H1 (cell line): ENCODE measurements around the gene NAV2. TPM values are rescaled to one million over a fixed set of nuclear protein-coding genes. Genes with fewer than 3 reads are reported as not detected.
A peak's percentile ranks its signal among the peaks of the same experiment; 100 is the strongest.

Experiments
- CTCF ChIA-PET: fragments of 300-600 bp; sonication (Branson Sonifier 250); formaldehyde crosslinking; loops from one replicate; lab custom pipeline; 2021; ENCODE audit not compliant: partially characterized antibody; lab: Charles Lee
- POLR2A ChIA-PET: fragments of 300-600 bp; sonication (Branson Sonifier 250); formaldehyde crosslinking; loops from one replicate; lab custom pipeline; 2021; ENCODE audit warnings: inconsistent platforms; ENCODE audit not compliant: partially characterized antibody; lab: Charles Lee
- DNase-seq, 2 experiments: peaks; one replicate each; pipeline versions ENCODE4 v3.0.0 to v3.0.0-alpha.2; 2010 to 2022; ENCODE audit warnings: low spot score in 2 of 2, low read depth in 1 of 2, mixed read lengths in 1 of 2
- FAIRE-seq: peaks from 2 replicates; lab custom pipeline; 2011; peaks lifted over from hg19 to GRCh38; lab: Jason Lieb, UNC
- H2AFZ ChIP-seq: 2 replicates; pipeline ENCODE4 v1.8.1; 2012; ENCODE audit warnings: low read length, inconsistent platforms
- H2AK5ac ChIP-seq: 2 replicates; pipeline ENCODE4 v1.6.1; 2013; ENCODE audit warnings: low read depth, low read length
- H2BK120ac ChIP-seq: replicated peaks from 2 replicates; pipeline ENCODE3; 2013; ENCODE audit warnings: low read depth, low read length, inconsistent platforms
- H2BK12ac ChIP-seq: 2 replicates; pipeline ENCODE4 v1.6.1; 2013; ENCODE audit warnings: low read depth, low read length
- H2BK15ac ChIP-seq: 2 replicates; pipeline ENCODE4 v1.6.1; 2013; ENCODE audit warnings: low read length
- H2BK20ac ChIP-seq: 2 replicates; pipeline ENCODE4 v1.6.1; 2013; ENCODE audit warnings: low read length
- H2BK5ac ChIP-seq: 2 replicates; pipeline ENCODE4 v1.6.1; 2013; ENCODE audit warnings: low read depth, low read length
- H3K14ac ChIP-seq: 2 replicates; pipeline ENCODE4 v1.6.1; 2013; ENCODE audit warnings: inconsistent platforms; ENCODE audit not compliant: insufficient read length
- H3K18ac ChIP-seq: 2 replicates; pipeline ENCODE4 v1.6.1; 2013; ENCODE audit warnings: low read length; ENCODE audit errors: extremely low read depth
- H3K23ac ChIP-seq: 2 replicates; pipeline ENCODE4 v1.6.1; 2013; ENCODE audit warnings: inconsistent platforms; ENCODE audit not compliant: insufficient read length
- H3K23me2 ChIP-seq: 2 replicates; pipeline ENCODE4 v1.6.1; 2013; ENCODE audit warnings: low read depth, low read length
- H3K27ac ChIP-seq: 2 replicates; pipeline ENCODE4 v1.6.1; 2011; ENCODE audit warnings: low read depth, low read length, inconsistent platforms
- H3K27me3 ChIP-seq, 4 experiments: replicated peaks in 1 of 4; 1 replicate in 1 of 4; 2 replicates in 3 of 4; pipeline versions ENCODE4 v1.6.1 to v1.8.1; 2011 to 2013; ENCODE audit warnings: low read length in 3 of 4, mild to moderate bottlenecking in 3 of 4, inconsistent platforms in 2 of 4, mixed read lengths in 2 of 4, moderate library complexity in 1 of 4; ENCODE audit not compliant: control insufficient read depth in 3 of 4, insufficient read depth in 3 of 4; ENCODE audit errors: extremely low read depth in 1 of 4
- H3K36me3 ChIP-seq, 4 experiments: 2 replicates each; pipeline versions ENCODE4 v1.6.1 to v1.8.1; 2011 to 2013; ENCODE audit warnings: mild to moderate bottlenecking in 4 of 4, low read length in 3 of 4, moderate library complexity in 2 of 4, control low read depth in 1 of 4, inconsistent platforms in 1 of 4; ENCODE audit not compliant: insufficient read depth in 4 of 4, control insufficient read depth in 2 of 4
- H3K4ac ChIP-seq: replicated peaks from 2 replicates; pipeline ENCODE3; 2013; ENCODE audit warnings: low read length, low read depth, mixed read lengths, inconsistent platforms; ENCODE audit not compliant: insufficient read length
- H3K4me1 ChIP-seq, 4 experiments: replicated peaks in 1 of 4; 1 replicate in 1 of 4; 2 replicates in 3 of 4; pipeline versions ENCODE4 v1.6.1 to v1.8.1; 2011 to 2013; ENCODE audit warnings: low read length in 3 of 4, inconsistent platforms in 2 of 4, mixed read lengths in 1 of 4; ENCODE audit not compliant: insufficient read depth in 4 of 4, control insufficient read depth in 3 of 4
- H3K4me2 ChIP-seq, 2 experiments: 2 replicates each; pipeline versions ENCODE4 v1.6.1 to v1.8.1; 2011 to 2013; ENCODE audit warnings: low read depth in 2 of 2, low read length in 2 of 2, control low read depth in 1 of 2, inconsistent platforms in 1 of 2, mild to moderate bottlenecking in 1 of 2; ENCODE audit not compliant: insufficient read depth in 1 of 2
- H3K4me3 ChIP-seq, 4 experiments: fragments of 200-600, 300-600 bp in 1 of 4; sonication (generic), shearing (Covaris generic), sonication (Bioruptor Twin) in 1 of 4; 2 replicates each; pipeline versions ENCODE4 v1.5.1 to v1.8.1; 2011 to 2016; ENCODE audit warnings: low read length in 4 of 4, low read depth in 3 of 4, control low read depth in 2 of 4, inconsistent platforms in 2 of 4, mild to moderate bottlenecking in 2 of 4, mixed read lengths in 1 of 4, moderate library complexity in 1 of 4; ENCODE audit not compliant: insufficient read depth in 2 of 4; ENCODE audit errors: extremely low read depth in 1 of 4
- H3K56ac ChIP-seq: replicated peaks from 2 replicates; pipeline ENCODE3; 2013; ENCODE audit warnings: low read depth, mild to moderate bottlenecking, mixed read lengths, low read length, inconsistent platforms; ENCODE audit not compliant: insufficient read length
- H3K79me1 ChIP-seq: 2 replicates; pipeline ENCODE4 v1.6.1; 2013; ENCODE audit warnings: low read depth, low read length, control low read depth
- H3K79me2 ChIP-seq, 2 experiments: 2 replicates each; pipeline versions ENCODE4 v1.6.1 to v1.8.1; 2012 to 2013; ENCODE audit warnings: low read length in 2 of 2, mild to moderate bottlenecking in 2 of 2, inconsistent platforms in 1 of 2; ENCODE audit not compliant: insufficient read depth in 2 of 2, control insufficient read depth in 1 of 2
- H3K9ac ChIP-seq, 4 experiments: replicated peaks in 1 of 4; 1 replicate in 1 of 4; 2 replicates in 3 of 4; pipeline versions ENCODE4 v1.6.1 to v1.8.1; 2011 to 2013; ENCODE audit warnings: low read depth in 3 of 4, low read length in 3 of 4, control low read depth in 2 of 4, mild to moderate bottlenecking in 2 of 4, moderate library complexity in 2 of 4, inconsistent platforms in 1 of 4; ENCODE audit errors: extremely low read depth in 1 of 4
- H3K9me3 ChIP-seq, 2 experiments: 2 replicates each; pipeline versions ENCODE4 v1.6.1 to v1.8.1; 2012 to 2013; ENCODE audit warnings: mild to moderate bottlenecking in 2 of 2, moderate library complexity in 2 of 2, control low read depth in 1 of 2, inconsistent platforms in 1 of 2, low read depth in 1 of 2, low read length in 1 of 2, mixed read lengths in 1 of 2; ENCODE audit not compliant: insufficient read depth in 2 of 2
- H4K20me1 ChIP-seq, 2 experiments: replicated peaks in 1 of 2; 2 replicates each; pipeline versions ENCODE3 to v1.8.1; 2011 to 2013; ENCODE audit warnings: inconsistent platforms in 2 of 2, low read length in 2 of 2, mild to moderate bottlenecking in 1 of 2; ENCODE audit not compliant: insufficient read depth in 2 of 2, control insufficient read depth in 1 of 2
- H4K5ac ChIP-seq: 2 replicates; pipeline ENCODE4 v1.6.1; 2013; ENCODE audit warnings: low read length, low read depth, mixed read lengths, inconsistent platforms; ENCODE audit not compliant: insufficient read length
- H4K8ac ChIP-seq: 2 replicates; pipeline ENCODE4 v1.8.0; 2013; ENCODE audit warnings: mild to moderate bottlenecking, moderate library complexity, low read length, inconsistent platforms; ENCODE audit not compliant: insufficient read depth; ENCODE audit errors: extremely low read depth
- H4K91ac ChIP-seq: replicated peaks from 2 replicates; pipeline ENCODE3; 2013; ENCODE audit warnings: low read length, mixed read lengths, inconsistent platforms; ENCODE audit not compliant: insufficient read length
- NRF1 ChIP-seq: IDR thresholded peaks from 2 replicates; pipeline ENCODE4 v1.6.1; 2011; ENCODE audit warnings: mild to moderate bottlenecking, low read depth, low read length, improper control_type of control experiment
- POLR2AphosphoS5 ChIP-seq: IDR thresholded peaks from 2 replicates; pipeline ENCODE4 v1.6.1; 2011; ENCODE audit warnings: low read depth, low read length
- RBBP5 ChIP-seq: IDR thresholded peaks from 2 replicates; pipeline ENCODE4 v1.7.1; 2012; ENCODE audit warnings: low read depth, mild to moderate bottlenecking, inconsistent platforms, low read length, moderate library complexity, borderline replicate concordance
- RXRA ChIP-seq: IDR thresholded peaks from 2 replicates; pipeline ENCODE4 v1.6.1; 2011; ENCODE audit warnings: low read depth, mild to moderate bottlenecking, low read length, moderate library complexity; ENCODE audit not compliant: insufficient read depth
- WGBS, 2 experiments: shearing (Covaris generic) in 1 of 2; methylation state at CpG; one replicate each; pipeline versions ENCODE4 v1.1.6 to v1.1.7; 2013 to 2015; ENCODE audit warnings: low lambda C conversion rate in 2 of 2, mixed read lengths in 2 of 2, inconsistent platforms in 1 of 2, low coverage in 1 of 2, missing lambda C conversion rate in 1 of 2; ENCODE audit not compliant: insufficient replicate concordance in 2 of 2, insufficient coverage in 1 of 2, insufficient read length in 1 of 2; ENCODE audit errors: extremely low coverage in 1 of 2, missing lambda C conversion rate in 1 of 2; 5-methylcytosine and 5-hydroxymethylcytosine counted together
- polyA plus RNA-seq, 7 experiments: library from polyadenylated mRNA; depleted of rRNA in 3 of 7; stranded (reverse) in 5 of 7; unstranded in 2 of 7; fragments of >200 nt in 5 of 7; fragments of 200-250 nt in 2 of 7; gene quantifications; 1 replicate in 5 of 7; 2 replicates in 1 of 7; 4 replicates in 1 of 7; pipeline versions ENCODE4 v1.2.1 to v1.2.3, GENCODE V29; 2011 to 2013; ENCODE audit warnings: missing spikeins in 2 of 7, mixed read lengths in 2 of 7
- total RNA-seq: library from RNA; stranded (reverse); fragmentation: NEBNext Ultra II Directional; extraction: Animal tissue kit (Norgen Biotek cat#: 25700); gene quantifications from 2 replicates; pipeline ENCODE4 v1.2.1, GENCODE V29; 2021

NAV2 gene
- total and polyA plus RNA-seq, 2 of the 8 experiments (the other 6 are each of a cell fraction or from before 2014, with no cell fraction given): 35.6 to 73.6 TPM

- H2AK5ac ChIP-seq: no peak overlapping the region
- H3K4me2 ChIP-seq: no peak overlapping the region
- no peak overlapping the region for H2BK15ac ChIP-seq
- no peak overlapping the region for H2AFZ ChIP-seq
- no peak for TF ChIP-seq RBBP5
- TF ChIP-seq RXRA: no peak
- TF ChIP-seq POLR2AphosphoS5: no peak
- no peak for TF ChIP-seq NRF1
- TF ChIP-seq, all 59 proteins: peak for 0
- Histone ChIP-seq H3K4me3 (no peak overlapping the region), H3K4me1 (peaks cover 0 to 2% (median 0%) of the 10 kb centered on the region in 4 experiments; a peak in 1 of 7 replicates), H4K5ac (no peak overlapping the region), H3K79me2 (no peaks in the 10 kb centered on the region; a peak in 1 of 4 replicates), H4K20me1 (peaks cover 2 to 4% of the 10 kb centered on the region in 2 experiments), H3K27me3 (no peaks in the 10 kb centered on the region), H3K23ac (no peak overlapping the region), H3K9ac (no peak overlapping the region), H4K8ac (no peak overlapping the region), H2BK12ac (no peak overlapping the region), H2BK20ac (no peak overlapping the region), H3K4ac (no peak overlapping the region), H3K36me3 (peaks cover 3 to 34% (median 18%) of the 10 kb centered on the region in 4 experiments), H3K23me2 (no peaks in the 10 kb centered on the region), H3K14ac (no peak overlapping the region), H3K9me3 (no peaks in the 10 kb centered on the region), H3K79me1 (peaks cover 4% of the 10 kb centered on the region; the same call in 1 of the 2 replicates), H3K56ac (no peak overlapping the region), H3K18ac (no peak overlapping the region), H3K27ac (no peak overlapping the region), H2BK120ac (no peak overlapping the region), H4K91ac (no peak overlapping the region), H2BK5ac (no peak overlapping the region)
- WGBS, 2 experiments: 93% methylated on average over 6 of the region's 6 CpGs; no CpG with 5 or more reads in 1 of the 2 experiments
- CTCF ChIA-PET: interaction anchor here (1.3 to 5.6 kb wide), 5 partner anchors 9 to 191 kb away, joined by 3 to 55 read pairs (median 11); no protein-coding TSS in a partner anchor
- no peak for FAIRE-seq
- DNase-seq: peak in 1 of 2 experiments; percentile 11
- POLR2A ChIA-PET: no interaction called here
These were observed 228.2 kb downstream of the NAV2 start for GRCh38 chr11:19940831-19941230.
